Kidney epithelial cell (primary cell): ENCODE measurements around the gene SPINDOC. TPM values are rescaled to one million over a fixed set of nuclear protein-coding genes. Genes with fewer than 3 reads are reported as not detected.

Experiments used
- DNase-seq: peaks from one replicate; pipeline ENCODE4 v3.0.0-alpha.2; 2010; ENCODE audit warnings: low read depth
- H3K27me3 ChIP-seq: 2 replicates; pipeline ENCODE4 v1.6.0; 2011; ENCODE audit warnings: low read length; ENCODE audit not compliant: control insufficient read depth, insufficient read depth
- H3K36me3 ChIP-seq: 2 replicates; pipeline ENCODE4 v1.5.1; 2011; ENCODE audit warnings: low read length; ENCODE audit not compliant: control insufficient read depth, insufficient read depth
- H3K4me3 ChIP-seq: 2 replicates; pipeline ENCODE4 v1.5.1; 2011; ENCODE audit warnings: low read depth, mild to moderate bottlenecking, control low read depth, low read length
- CTCF ChIP-seq: IDR thresholded peaks from 2 replicates; pipeline ENCODE4 v1.5.1; 2011; ENCODE audit warnings: mild to moderate bottlenecking, moderate library complexity, low read length, control low read depth, inconsistent platforms; ENCODE audit not compliant: insufficient read depth, poor library complexity, severe bottlenecking
- total RNA-seq: library from RNA; depleted of rRNA; stranded (reverse); fragments of >200 nt; gene quantifications from 2 replicates; pipeline ENCODE4 v1.2.3, GENCODE V29; 2015

Gene SPINDOC
- total RNA-seq, 1 donor from 2014 or later: 41.4 TPM

- DNase-seq: no peak
- Histone ChIP-seq H3K36me3 (no peaks in the 10 kb centered on the region), H3K27me3 (no peaks in the 10 kb centered on the region), H3K4me3 (no peak overlapping the region)
- TF ChIP-seq CTCF: no peak
Measured at GRCh38 chr11:63869171-63869591, 55.9 kb downstream of the SPINDOC start.

GRCh38 chr11:63869683-63870082 lies 56.4 kb downstream of the SPINDOC start:
- Histone ChIP-seq H3K4me3 (no peak overlapping the region), H3K27me3 (no peaks in the 10 kb centered on the region), H3K36me3 (no peaks in the 10 kb centered on the region)
- no peak for TF ChIP-seq CTCF
- DNase-seq: no peak

- H3K27me3 ChIP-seq: no peaks in the 10 kb centered on the region
- no peak for DNase-seq
- TF ChIP-seq CTCF: no peak
Measured at GRCh38 chr11:63870351-63871140, 57.3 kb downstream of the SPINDOC start.

GRCh38 chr11:63871962-63872799 lies 58.9 kb downstream of the SPINDOC start:
- Histone ChIP-seq H3K4me3 (no peak overlapping the region), H3K27me3 (no peaks in the 10 kb centered on the region), H3K36me3 (no peaks in the 10 kb centered on the region)

More at GRCh38 chr11:63870351-63871140, 57.3 kb downstream of the SPINDOC start:
- H3K4me3 ChIP-seq: no peak overlapping the region
- H3K36me3 ChIP-seq: no peaks in the 10 kb centered on the region

GRCh38 chr11:63872800-63873197 lies 59.5 kb downstream of the SPINDOC start:
- Histone ChIP-seq H3K27me3 (no peaks in the 10 kb centered on the region), H3K4me3 (no peak overlapping the region), H3K36me3 (no peaks in the 10 kb centered on the region)
- TF ChIP-seq CTCF: no peak
- no peak for DNase-seq

More at GRCh38 chr11:63871962-63872799, 58.9 kb downstream of the SPINDOC start:
- TF ChIP-seq CTCF: peak; percentile 29
- DNase-seq: peak; percentile 82
